Fibroblast of skin of right biceps (primary cell): Measurements from ENCODE around the gene PAPSS2.
"Not testable (repeated sequence)": the region's sequence is repeated elsewhere in the genome, so short reads cannot be mapped to it uniquely, and the experiment has no call there.

Experiments
- DNase-seq: peaks from one replicate; pipeline ENCODE4 v3.0.0-alpha.2; 2013

PAPSS2 gene

GRCh38 chr10:87659571-87660483 lies at the start of gene PAPSS2:
Gene PAPSS2, plus strand, starts transcription at chr10:87659878. Its CDS starts 104 bp downstream, at chr10:87659982.
- DNase-seq = peak; percentile 78

- not testable (repeated sequence) for DNase-seq
Observed at GRCh38 chr10:87611341-87611740, 48.3 kb upstream of the PAPSS2 start.

- no peak for DNase-seq
Observed at GRCh38 chr10:87612115-87612514, 47.6 kb upstream of the PAPSS2 start.

GRCh38 chr10:87613751-87614150 lies 45.9 kb upstream of the PAPSS2 start:
- peak; percentile 18 for DNase-seq

GRCh38 chr10:87615856-87616255 lies 43.8 kb upstream of the PAPSS2 start:
- DNase-seq = no peak

- no peak for DNase-seq
Observed at GRCh38 chr10:87617503-87617902, 42.2 kb upstream of the PAPSS2 start.

GRCh38 chr10:87618566-87619423 lies 40.9 kb upstream of the PAPSS2 start:
- no peak for DNase-seq

GRCh38 chr10:87619705-87620104 lies 40.0 kb upstream of the PAPSS2 start:
- no peak for DNase-seq

- DNase-seq = not testable (repeated sequence)
Observed at GRCh38 chr10:87621440-87621839, 38.2 kb upstream of the PAPSS2 start.

- DNase-seq = no peak
Observed at GRCh38 chr10:87622314-87623004, 37.2 kb upstream of the PAPSS2 start.

- no peak for DNase-seq
Observed at GRCh38 chr10:87623191-87623590, 36.5 kb upstream of the PAPSS2 start.

GRCh38 chr10:87625661-87626060 lies 34.0 kb upstream of the PAPSS2 start:
- no peak for DNase-seq

GRCh38 chr10:87626422-87626892 lies 33.2 kb upstream of the PAPSS2 start:
- no peak for DNase-seq

GRCh38 chr10:87630171-87630570 lies 29.5 kb upstream of the PAPSS2 start:
- no peak for DNase-seq

GRCh38 chr10:87632454-87632853 lies 27.2 kb upstream of the PAPSS2 start:
- DNase-seq = no peak

- peak; percentile 3 for DNase-seq
Observed at GRCh38 chr10:87634311-87634710, 25.4 kb upstream of the PAPSS2 start.

- DNase-seq = peak; percentile 88
Observed at GRCh38 chr10:87635498-87636312, 24.0 kb upstream of the PAPSS2 start.

- peak; percentile 3 for DNase-seq
Observed at GRCh38 chr10:87636313-87636915, 23.3 kb upstream of the PAPSS2 start.

GRCh38 chr10:87639493-87639892 lies 20.2 kb upstream of the PAPSS2 start:
- no peak for DNase-seq

GRCh38 chr10:87640043-87640442 lies 19.6 kb upstream of the PAPSS2 start:
- peak; percentile 21 for DNase-seq

GRCh38 chr10:87642486-87642885 lies 17.2 kb upstream of the PAPSS2 start:
- no peak for DNase-seq

- no peak for DNase-seq
Observed at GRCh38 chr10:87642988-87643387, 16.7 kb upstream of the PAPSS2 start.
